Measurements from ENCODE around the gene SLC41A3.
"Not testable (repeated sequence)": the region's sequence is repeated elsewhere in the genome, so short reads cannot be mapped to it uniquely, and the experiment has no call there.

Gene SLC41A3

DNA sequence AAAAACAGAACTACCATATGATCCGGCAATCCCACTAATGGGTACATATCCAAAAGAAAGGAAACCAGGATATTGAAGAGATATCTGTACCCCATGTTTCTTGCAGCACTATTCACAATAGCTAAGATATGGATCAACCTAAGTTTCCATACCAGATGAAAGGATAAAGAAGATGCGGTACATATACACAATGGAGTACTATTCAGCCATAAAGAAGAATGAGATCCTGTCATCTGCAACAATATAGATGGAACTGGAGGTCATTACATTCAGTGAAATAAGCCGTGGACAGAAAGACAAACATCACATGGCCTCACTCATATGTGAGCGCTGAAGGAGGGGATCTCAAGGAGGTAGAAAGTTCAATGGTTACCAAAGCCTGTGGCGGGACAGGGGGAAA, 3.0 kb downstream of the SLC41A3 start:
- no peak for DNase-seq

DNA sequence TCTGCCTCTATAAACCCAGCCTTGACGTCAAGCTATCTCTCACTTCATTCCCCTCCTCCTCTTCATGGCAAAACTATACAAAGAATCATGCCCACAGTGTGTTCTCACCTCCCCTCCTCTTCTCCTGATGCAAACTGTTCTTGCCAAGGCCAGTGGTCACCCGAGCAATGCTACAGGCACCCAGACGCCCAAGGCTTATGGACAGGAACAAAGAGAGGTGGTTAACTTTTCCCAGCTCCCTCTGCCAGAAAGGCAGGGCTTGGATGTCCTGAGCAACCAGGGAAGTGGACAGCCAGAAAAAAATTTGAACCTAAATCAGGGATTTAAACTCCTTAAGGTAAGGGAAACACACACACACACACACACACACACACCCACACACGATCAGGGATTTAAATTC, 5.1 kb downstream of the SLC41A3 start:
- DNase-seq, result no peak

DNA sequence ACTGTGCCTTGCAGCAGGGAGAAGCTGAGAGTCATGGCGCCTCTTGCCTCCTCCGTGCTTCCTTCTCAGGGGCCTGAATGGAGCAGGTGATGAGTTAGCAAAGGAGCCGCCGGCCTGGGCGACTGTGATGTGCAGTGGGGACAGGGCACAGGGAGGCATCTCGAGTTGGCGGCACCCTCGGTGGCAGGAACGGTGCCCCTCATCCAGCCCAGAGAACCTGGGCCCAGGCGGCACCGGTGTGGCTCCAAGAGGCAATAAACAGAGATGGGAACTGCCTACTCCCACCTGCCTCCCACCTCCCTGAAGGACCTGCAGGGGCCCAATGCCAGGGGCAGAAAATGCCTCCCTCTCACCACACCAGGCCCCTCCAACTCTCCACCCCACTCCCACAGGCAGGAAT, 6.2 kb downstream of the SLC41A3 start:
- no peak for DNase-seq

DNA sequence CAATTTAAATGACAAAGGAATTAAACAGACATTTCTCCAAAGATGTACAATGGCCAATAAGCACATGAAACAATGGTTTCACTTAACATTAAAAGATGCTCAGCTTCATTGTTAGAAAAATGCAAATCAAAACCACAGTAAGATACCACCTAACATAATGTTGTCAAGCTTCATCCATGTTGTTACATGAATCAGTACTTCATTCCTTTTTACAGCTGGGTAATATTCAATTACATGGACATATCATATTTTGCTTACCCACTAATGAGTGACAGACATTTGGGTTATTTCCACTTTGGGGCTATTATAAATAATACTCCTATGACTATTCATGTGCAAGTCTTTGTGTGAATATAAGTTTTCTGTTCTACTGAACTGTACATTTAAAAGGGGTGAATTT, 7.8 kb downstream of the SLC41A3 start:
- DNase-seq, result no peak

DNA sequence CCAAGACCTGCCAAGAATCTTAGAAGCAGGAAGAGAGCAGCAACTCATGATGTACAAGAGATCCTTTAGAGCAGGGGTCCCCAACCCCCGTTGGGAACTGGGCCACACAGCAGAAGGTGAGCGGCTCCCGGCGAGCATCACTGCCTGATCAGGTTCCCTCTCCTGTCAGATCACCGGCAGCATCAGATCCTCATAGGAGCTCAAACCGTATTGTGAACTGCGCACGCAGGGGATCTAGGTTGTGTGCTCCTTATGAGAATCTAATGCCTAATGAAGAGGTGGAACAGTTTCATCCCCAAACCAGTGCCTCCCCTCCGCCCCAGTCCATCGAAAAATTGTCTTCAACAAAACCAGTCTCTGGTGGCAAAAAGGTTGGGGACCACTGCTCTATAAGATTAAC, 13.8 kb downstream of the SLC41A3 start:
- no peak for DNase-seq

DNA sequence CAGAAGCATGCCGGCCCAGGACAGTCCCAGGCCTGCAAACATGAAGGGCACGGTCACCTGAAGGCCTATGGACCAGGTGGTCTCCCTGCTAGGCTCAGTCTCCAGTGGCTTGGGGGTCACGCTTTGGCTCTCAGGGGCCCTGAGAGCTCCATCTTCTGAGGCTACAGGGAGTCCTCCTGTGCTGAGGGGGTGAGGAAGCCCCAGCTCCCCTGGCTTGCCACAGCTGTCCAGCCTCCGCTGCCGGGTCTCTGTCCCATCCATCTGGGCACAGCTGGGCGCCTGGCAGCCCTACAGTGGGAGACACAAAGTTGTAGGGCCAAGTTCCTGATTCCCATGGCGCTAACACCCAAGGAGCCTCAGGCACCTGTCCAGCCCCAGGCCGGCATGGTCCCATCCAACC, 16.0 kb downstream of the SLC41A3 start:
- no peak for DNase-seq

DNA sequence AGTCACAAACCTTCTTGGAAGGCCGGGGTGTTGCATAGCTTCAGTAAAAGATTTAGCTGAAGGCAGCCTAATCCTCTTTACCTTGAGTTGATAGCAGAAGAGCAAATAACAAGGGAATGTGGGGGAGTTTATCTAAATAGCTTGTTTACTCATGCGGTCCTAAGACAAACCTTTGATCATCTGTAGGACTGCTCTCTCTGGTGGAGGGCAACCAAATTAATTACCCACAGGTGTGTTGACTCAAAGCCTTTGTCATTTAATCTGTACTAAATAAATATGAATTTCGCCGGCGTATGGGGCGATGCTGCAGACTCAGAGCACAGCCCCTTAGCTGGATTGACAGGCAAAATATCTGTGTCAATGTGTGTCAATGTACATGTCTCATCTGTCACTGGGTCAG, 17.2 kb downstream of the SLC41A3 start:
- DNase-seq, result not testable (repeated sequence)

DNA sequence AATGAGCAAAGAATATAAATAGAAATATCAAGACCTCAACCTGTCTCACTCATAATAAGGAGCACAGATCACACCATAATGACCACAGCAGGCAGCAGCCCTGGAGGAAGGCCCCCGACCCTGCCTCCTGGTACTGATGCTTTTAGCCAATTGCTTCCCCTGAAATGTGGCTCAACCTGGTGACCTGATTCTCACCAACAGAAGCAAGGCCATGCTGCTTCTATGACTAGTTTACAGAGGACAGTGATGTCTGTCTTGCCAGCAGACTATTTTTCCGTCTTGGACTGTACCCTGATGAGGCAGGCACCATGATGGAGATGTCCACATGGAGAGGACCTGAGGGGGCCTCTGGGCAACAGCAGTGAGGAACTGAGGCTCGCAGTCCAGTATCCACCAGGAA, 18.0 kb downstream of the SLC41A3 start:
- DNase-seq, result no peak

DNA sequence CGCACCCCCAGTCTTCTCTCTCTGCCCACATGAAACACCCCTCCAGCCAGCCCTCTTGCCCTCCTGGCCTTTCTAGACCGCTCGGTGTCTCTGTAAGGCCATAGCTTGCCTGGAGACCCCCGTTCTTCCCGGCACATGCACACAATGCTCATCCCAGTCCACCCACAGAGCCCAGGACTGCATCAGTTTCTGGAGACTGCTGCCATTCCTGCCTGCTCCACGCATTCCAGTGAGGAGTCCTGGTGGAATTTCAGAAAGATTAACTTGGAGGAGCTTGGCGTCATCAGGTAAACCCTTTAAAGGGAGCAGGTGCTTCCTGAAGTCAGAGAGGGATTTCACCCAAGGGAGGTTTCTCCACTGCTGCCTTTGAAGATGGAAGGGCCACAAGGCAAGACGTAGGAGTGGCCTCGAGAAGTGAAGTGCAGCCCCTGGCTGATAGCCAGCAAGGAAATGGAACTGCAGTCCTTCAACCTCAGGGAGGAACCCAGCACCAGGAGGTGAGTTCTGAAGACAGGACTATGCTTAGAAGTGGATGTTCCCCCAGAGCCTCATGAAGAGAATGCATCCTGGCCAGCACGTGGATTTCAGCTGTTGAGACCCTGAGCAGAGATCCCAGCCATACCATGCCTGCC, 19.2 kb downstream of the SLC41A3 start:
- no peak for DNase-seq

DNA sequence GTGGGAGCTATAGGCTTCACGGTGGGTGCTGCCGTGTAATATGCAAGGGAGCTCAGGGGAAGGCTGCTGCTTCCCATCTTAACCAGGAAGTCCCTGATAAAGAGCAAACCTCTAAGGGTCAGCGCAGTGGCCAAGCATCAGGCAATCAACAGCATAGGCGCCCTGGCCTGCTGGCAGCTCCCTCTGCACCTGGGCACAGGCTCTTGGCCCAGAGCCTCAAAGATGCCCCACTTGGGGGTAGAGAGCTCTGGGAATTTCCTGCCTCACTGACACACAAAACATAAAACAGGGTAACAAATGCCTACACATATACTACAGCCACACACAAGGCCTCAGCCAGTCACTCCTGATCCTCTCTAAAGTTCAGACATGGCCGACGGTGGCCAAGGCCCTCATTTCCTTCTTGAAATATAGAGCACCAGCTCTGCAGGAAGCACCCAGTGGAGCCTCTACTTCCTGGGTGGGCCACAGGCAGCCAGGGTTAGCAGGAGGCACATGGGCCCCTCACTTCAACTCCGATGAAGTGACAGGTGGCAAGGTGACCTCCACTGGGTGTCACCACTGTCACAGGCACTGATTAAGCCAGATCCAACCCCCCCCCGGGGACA, 20.5 kb downstream of the SLC41A3 start:
- no peak for DNase-seq

DNA sequence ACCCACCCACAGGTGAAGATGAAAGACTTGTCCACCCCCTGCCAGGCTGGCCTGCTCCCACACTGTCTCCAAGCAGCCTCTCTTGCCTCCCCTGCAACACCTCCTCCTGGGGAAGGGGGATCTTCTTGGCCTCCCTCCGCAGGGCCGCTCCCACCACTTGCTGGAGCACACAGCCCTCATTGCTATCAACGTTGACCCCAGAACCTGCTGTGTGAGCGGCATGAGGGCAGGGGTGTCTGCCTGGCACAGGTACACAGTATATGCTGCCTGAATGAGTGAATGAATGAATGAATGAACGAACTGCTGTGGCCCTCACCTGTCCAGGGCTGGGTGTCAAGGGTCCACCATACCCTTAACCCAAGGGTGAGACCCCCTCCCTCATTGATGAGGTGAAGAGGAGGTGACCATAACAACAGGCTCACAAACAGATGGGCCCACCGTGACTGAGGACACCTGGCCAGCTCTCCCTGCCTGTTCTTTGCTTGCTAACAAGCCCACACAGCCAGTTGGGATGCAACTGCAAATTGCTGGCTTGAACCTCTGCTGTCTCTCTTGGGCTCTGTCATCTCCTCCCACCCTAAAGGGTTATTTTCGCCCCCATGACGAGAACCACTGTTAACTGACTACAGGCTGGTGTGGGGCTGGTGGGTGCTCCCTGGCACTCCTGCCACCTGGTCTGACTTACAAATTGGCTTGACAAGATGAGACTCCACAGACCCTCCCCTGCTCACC, 22.5 kb downstream of the SLC41A3 start:
- no peak for DNase-seq

DNA sequence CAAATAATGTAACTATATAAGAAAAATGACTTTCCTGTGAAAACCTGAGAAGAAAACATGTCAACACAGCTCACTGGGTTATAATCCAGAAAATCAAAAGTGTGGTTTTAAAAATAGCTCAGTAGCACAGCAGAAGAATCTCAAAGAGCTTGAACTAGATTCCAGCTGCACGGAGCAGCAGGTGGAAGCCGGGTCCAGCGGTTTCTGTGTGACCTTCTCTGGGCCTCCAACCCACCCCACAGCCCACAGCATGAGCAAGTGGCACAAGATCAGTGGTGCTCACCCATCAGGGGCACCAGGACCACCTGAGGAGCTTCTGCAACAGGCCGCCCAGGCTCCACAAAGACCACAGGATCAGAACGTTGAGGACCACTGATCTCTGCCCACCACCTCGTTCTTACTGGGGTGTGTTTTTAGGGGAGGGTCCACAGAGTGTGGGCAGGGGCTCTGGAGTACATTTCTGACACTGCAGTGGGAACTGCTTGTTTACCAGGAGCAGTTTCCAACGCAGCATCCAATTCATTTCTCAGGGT, 23.2 kb downstream of the SLC41A3 start:
- DNase-seq, result no peak

DNA sequence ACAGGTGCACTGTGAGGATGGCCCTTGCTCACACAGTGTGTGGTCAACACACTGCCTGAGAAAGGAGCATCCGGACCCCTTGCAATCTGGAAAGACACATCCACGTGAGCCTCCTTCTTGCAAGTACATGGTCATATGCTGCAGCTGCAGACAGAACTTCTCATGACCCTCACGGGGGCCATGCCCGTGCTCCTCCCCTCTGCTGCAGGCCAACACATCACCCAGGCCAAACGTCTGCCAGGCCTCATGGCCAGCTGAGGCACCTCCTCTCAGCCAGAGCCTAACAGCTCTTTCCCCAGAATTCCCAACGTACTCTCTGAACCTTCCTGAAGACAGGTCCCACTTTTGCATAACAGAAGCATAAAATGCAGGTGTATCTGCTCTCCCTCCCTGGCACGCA, 25.3 kb downstream of the SLC41A3 start:
- no peak for DNase-seq

DNA sequence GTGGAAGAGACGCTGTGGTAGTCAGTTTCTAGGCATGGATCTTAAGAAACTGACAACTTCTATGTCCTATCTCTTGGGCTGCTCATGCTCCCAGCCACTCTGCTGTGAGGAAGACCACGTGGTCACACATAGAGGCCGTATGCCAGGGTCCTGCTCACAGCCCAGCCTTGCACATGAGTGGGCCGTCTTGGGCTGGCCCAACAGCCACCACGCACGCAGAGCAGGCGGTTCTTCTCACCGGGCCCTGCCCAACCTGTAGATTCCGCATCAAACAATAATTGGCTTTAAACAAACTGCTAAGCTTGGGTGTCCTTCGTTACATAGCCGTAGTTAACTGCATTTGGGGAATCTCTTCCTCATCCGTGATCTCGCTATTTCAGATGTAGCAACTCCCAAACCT, 26.0 kb downstream of the SLC41A3 start:
- DNase-seq, result no peak

DNA sequence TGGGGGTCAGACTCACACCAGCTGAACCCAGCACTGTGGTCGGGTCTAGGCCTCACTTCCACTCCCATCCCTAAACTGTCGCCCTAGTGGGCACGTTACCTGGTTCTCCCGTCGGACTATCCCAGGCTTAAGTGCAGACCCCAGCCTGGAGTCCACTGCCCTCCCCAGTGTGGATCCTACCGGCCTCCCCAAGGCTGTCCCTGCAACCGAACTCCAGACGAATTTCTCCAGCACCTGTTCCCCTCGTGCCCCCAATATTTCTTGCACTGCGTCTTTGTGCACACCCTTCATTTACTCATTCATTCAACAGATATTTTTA, 26.5 kb downstream of the SLC41A3 start:
- no peak for DNase-seq

DNA sequence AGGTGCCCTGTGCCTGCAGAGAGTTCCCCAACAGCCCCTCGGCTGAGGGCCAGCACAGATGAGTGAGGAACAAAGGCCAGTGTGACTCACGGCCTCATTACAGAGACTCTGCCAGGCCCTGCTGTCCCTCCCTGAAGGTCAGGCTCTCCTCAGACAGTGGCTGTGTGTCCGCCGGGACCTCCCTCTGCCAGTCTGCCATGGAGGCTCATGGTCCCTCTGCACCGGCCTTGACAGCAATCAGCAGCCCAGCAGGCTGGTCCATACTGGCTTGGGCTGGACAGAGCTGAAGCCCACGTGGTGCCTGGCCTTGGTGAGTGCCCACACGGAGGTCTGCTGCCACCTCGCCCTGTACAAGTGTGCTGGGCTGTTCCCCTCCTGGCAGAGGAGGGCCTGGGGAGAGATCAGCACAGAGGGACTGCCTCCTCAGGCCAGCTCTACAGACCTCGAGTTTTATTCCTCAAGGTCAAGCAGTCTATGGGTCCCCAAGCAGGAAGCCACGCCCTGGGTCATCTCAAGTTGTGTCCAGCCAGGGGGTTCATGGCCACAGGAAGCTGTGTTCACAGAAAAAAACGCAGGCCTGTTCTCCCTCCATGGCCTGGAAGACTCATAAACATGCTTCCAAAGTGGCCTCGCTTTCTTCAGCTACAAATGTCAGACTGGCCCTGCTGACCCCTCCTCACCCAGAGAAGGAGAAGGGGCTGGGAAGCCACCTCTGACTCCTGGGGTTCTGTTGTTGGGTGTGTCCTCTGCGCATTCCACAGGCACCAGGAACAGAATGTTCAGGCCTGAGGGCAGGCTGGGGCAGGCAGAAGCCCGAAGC, 27.0 kb downstream of the SLC41A3 start:
- no peak for DNase-seq

DNA sequence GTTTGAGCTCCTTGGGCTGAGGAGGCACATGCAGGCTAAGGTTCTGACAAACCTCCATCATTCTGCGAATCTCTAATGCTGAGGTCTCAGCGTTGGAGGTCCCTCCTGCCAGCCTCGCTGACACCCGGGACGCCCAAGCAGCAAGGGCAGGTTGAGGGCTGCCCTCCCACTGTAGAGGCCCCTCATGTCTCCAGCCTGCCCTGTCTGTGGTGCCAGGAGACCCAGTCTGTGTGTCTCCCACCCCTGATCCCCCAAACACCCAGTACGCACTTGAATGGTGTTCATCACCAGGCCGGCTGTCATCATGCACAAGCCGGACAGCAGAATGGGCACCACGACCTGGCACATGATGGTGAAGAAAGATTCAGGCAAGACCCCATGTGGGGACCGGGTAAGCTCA, 27.8 kb downstream of the SLC41A3 start:
- no peak for DNase-seq

DNA sequence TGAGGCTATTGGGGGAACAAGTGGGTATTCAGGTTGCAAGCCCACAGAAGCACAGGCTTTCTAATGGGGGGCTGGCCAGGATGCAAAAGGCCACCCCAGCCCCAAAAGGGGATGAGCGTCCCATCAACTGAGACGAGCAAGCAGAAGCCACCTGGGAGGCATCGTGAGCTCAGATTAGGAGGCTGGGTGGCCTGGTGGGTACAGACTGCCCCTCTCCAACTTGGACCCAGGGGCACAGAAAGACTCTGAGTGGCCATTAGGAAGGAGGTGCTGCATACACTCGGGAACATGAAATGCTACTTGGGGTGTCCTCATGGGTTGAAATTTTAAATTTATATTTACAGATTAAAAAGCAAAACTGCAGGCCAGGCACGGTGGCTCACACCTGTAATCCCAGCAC, 29.1 kb downstream of the SLC41A3 start:
- DNase-seq, result no peak

DNA sequence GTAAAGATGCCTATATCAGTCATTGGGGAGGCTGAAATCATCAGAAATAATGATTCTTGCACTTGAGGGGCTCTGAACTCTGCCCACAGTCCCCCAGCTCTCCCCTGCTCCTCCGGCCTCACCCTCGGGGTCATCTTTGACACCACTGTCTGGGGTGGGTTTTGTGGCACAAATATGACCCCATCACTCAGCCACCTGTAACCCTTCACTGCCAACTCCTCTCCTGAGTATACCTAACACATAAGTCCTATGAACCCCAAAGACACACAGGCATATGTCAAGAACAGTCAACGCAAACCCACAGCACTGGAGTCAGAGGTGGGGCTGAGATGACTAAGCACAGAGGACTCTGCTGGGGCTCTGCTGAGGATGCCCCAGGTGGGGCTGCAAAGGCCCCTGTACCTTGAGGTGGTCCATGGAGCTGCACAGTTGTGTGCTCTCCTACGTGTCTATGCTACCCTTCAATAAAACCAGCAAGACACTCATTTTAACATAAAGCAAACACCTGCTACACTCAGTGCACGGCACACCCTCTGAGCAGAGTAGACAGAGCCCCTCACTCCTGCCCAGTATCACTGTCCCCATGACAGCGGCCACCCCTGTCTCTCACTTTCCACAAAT, 29.9 kb downstream of the SLC41A3 start:
- no peak for DNase-seq

DNA sequence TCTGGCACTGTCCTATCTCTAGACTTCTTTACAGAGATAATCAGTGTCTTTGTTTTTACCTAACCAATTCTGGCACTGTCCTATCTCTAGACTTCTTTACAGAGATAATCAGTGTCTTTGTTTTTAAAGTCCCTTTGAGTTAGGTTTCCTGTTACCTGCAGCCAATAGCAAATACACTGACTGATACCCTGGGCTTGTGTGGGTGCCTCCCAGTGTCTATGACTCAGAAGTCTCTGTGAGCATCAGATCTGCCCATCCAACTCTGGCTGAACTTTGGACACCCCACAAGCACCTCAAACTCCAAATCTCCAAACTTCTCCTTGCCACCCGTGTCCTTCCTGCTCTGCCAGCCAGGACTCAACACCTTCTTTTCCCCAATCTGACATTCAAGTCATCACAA, 30.4 kb downstream of the SLC41A3 start:
- no peak for DNase-seq

DNA sequence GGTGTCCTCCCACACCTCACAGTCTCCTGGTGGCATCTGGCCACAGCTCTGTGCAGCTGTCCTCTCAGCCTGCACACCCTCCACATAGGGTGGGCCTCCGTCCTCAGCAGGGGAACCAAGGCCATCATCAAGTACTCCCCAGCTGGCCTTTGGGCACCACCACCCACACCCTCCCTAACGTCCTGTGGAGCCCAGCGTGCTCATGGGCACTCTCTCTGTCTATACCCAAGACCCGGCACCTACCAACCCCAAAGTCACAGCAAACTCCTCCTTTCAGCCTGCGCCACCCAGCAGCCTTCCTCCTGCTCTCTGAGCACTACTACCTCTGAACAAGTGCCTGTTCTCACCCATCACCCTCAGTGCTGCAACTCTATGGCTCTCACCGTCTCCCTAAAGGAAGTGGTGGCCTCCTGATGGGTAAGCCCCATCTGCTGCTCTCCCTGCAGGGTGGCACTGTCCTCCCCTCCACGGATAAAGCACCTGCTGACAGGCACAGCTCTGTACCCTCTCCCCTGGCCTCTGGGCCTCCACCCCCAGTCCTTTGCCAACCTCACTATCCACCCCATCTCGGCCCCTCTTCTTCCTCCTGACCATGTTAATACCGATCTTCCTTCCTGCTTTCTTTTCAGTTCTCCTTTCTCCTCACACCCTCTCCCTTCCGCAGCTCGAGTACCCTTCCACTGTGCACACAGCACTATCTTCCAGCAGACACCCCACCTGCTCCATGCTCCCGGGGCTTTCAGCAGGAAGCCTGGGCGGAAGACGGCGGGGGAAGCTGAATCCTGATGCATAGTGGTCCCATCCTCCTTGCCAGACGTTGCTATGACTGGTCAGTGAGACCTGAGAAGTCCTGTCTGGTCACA, 31.5 kb downstream of the SLC41A3 start:
- no peak for DNase-seq

DNA sequence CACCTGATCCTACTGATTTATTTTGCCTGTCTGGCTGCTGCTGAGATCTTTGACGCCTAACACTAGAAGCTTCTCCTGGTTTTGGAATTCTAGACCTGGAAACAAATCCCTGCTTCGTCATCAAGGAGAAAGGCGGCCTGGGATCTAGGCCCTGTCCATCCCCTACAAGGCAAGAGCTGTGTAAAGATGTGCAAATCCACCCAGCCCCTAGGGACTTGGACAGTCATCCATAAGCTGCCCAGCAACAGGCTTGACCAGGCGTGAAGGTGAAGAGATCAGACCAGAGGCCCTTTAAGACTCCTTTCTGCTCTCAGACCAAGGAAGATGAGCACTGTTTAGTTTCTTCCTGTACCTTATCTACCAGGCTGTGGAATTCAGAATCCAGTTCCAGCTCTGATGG, 32.2 kb downstream of the SLC41A3 start:
- no peak for DNase-seq
